Stimulated activated CD8-positive, alpha-beta memory T cell treated with anti-CD3 and anti-CD28 coated beads, Interleukin-15, amount 100 ng/mL, for 48 hours (primary cell): ENCODE measurements around the gene RELT.
A peak's percentile ranks its signal among the peaks of the same experiment; 100 is the strongest.

ENCODE experiments used
- DNase-seq, 2 donors: peaks; one replicate each; pipeline ENCODE4 v3.0.0-alpha.2; 2020; ENCODE audit warnings: low read depth in 2 of 2

Gene RELT

DNA sequence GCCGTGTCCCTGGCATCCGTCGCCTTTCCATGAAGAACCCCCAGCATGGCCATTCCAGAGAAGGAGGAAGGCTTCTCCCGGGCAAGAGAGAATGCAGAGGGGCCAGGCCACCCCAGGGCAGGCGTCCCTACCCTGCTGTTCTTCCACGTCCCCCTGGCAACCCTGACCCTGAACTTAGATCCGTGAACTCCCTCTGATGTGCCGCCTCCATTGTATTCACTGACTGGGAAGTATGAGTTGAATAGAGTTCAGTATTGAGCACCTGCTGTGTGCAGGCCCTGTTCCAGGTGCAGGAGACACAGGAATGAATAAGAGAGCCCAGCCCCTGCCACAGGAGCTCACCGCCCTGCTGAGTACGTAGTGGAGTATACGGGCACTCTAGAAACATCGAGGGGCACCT, 29.1 kb upstream of the RELT start:
- no peak for DNase-seq

DNA sequence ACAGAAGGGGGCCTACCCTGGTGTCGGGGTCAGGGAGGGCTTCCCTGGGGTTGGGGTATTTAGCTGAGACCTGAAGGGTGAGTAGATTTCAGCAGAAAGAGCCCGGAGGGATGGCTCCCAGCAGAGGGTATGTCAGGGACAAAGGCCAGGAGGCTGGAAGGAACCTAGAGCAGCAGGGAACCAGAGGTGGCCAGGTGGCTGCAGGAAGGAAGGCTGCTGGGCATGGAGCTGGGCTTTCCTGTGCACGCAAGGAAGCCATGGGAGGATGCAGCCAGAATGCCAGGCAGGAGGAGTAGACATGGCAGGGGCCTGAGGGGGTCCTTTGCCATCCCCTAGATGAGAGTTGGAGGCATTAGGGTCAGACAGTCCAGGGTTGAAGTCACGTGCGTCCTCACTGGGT, 27.4 kb upstream of the RELT start:
- no peak for DNase-seq

DNA sequence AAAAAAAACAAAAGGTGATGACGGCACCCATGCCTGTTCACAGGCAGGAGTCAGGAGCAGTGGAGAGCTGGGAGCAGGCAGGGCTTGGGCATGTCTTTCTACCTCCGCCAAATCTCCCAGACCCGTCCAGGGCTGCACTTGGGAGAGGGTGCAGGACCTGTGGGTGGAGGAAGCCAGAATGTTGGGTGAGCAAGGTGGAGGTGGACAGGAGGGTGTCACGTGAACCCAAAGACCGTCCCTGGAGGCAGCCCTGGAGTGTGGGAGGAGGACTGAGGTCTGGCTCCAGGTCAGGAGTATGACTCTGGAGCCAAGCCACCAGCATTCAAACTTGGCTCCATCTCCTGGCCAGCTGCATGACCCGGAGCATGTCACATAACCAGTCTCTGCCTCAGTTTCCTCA, 26.6 kb upstream of the RELT start:
- no peak for DNase-seq

DNA sequence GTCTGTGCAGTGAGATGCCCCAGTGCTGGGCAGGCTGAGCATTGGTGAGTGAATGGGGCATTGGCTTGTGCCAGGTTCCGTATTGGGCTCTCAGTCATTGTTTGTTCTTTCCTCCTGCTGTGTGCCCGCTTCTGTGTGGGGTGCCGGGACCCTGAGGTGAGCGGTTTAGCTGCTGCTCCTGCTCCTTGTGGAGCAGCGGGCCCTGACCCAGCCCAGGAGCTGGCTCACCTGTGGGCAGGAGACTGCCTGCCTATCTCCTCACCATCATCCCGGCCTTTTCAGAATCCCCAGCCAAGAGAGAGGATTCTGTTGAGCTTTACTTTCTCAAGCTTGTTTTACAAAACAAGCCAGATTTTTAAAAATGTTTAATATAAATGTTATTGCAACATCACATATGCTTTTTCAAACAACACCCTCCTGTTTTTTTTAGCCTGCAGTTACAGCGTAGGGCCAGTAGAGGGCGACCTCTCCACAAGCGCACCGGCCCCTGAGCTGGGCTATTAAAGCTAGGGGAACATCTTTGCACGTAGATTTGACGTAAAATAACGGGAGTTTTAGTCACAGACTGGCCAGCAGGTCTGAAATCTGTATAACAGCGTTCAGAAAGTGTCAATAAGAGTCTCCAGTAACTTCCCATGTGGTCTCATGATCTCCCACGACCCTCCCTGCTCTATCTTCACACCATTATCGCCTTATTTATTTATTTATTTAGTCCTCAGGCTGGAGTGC, 25.1 kb upstream of the RELT start:
- peak; percentile 14 to 30 for DNase-seq

DNA sequence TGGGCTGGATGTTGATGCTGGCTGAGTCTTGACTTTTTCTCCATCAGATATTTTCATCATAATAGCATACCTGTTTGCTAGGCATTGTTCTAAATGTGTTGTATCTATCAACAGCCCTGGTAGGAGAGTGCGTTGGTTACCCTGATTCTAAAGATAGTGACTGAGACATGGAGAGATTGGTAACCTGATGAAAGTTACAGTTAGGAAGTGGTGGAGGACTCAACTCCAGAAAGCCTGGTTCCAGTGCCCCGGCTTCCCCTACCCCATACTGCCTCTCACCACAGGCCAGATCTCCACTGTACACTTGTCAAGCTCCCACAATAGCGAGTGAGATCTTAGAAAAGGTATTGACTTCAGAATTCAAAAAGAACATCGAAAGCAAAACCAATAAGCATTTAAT, 22.8 kb upstream of the RELT start:
- no peak for DNase-seq

DNA sequence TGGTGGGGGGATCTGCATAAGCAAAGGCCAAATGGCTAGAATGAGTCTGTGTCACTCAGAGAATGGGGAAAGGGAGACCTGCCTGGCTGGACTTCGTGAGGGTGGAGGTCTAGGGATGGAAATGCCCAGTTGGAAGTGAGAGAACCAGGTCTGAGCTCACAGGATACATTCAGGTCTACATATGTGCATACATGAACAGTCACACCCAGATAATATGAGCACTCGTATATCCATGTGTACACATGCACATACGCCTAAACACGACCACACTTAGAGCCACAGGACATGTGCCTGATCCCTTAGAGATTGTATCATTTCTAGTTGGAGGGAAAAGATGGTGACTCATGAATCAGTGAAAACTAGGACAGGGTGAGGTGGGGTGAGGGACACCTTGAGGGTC, 21.1 kb upstream of the RELT start:
- no peak for DNase-seq

DNA sequence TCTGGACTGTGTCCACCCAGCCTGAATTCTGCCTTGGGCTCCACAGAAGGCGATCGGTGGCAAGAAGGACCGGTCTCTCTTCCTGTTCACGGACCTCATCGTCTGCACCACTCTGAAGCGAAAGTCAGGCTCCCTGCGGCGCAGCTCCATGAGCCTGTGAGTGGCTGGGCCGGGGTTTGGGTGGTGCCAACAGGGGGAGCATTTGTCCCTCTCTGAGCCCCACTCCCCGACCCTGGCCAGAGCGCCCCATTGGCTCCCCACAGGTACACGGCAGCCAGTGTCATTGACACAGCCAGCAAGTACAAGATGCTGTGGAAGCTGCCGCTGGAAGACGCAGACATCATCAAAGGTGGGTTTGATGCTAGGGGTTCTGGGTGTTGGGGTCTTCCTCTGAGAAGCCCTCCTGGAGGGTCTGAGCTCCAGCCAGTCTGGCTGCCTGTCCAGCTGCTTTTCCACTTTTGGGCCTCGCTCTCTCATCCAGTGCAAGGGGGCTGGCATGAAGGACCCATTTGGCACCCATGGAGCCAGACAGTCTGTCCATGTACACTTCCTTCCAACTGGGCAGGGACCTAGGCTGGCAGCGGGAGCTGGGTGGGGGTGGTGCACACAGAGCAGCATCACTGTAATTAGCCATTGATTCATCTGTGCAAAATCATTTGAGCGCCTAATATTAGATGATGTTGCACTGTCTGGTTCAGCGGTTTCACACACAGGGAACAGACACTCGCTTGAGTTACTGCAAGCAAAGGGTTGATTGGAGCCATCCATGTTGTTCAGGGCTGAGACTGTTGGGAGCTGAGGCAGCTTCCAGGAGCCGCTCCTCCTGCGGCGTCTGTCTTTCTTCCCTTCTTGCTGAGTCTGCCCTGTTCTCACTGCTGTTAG, 19.0 kb upstream of the RELT start:
- no peak for DNase-seq

DNA sequence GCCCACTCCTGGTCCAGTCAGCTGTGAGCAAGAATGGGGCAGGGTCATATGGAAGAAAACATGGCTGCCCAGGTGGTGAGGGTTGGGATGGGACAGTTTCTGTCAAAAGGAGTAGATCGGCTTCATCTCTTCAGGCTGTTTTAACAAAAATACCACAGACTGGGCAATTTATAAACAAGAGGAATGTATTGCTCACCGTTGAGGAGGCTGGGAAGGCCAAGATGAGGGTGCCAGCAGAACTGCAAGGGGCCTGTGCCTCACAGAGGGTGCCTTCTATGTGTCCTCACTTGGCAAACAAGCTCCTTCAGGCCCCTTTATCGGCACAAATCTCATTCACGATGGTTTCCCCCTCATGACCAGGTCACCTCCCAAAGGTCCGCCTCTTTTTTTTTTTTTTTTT, 18.1 kb upstream of the RELT start:
- no peak for DNase-seq

DNA sequence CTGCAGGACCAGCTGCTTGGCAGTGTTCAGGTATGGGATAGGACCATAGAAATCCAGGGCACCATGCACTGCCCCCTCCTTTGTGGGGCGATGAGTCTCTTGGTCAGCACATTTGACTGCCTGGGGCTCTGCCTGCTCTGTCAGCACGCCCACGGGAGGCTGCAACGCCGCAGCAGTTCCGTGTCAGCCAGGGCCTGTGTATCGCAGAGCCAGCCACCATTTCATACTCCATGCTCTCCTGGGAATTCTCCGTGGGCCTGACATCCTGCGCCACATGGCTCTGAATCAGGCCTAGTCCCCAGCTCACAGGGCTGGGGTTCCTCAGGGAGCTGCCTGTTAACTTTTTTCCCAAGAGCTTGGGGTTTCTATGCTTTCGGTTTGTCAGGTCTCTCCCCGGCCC, 16.9 kb upstream of the RELT start:
- no peak for DNase-seq

DNA sequence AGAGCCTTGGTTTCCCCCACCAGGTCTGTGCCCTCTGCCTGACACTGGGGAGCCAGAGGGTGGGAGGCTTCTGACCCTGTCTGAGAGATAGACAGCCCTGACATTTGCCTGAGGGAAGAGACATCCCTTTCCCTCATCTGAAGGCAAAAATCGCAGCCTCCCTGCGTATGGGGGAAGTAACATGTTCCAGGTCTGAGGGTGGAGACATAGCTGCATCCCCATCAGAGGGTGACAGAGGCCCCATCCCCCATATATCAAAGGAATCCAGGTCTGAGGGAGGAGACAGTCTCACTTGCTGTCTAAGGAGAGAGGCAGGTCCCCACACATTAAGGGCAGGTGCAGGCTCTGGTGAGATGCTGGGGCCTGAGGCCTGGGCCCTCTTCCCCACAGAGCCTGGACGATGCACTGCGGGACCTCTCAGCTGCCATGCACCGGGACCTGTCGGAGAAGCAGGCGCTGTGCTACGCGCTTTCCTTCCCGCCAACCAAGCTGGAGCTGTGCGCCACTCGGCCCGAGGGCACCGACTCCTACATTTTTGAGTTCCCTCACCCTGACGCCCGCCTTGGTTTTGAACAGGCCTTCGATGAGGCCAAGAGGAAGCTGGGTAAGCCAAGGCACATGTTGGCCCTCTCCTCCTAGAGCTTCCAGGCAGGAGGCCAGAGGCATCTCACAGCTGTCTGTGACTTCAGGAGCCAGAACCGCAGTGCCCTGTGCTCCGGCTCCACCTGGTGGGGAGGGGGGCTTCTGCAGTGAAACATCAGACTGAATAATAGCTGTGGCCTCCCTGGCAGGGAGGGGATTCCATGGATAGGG, 16.1 kb upstream of the RELT start:
- DNase-seq, result no peak

DNA sequence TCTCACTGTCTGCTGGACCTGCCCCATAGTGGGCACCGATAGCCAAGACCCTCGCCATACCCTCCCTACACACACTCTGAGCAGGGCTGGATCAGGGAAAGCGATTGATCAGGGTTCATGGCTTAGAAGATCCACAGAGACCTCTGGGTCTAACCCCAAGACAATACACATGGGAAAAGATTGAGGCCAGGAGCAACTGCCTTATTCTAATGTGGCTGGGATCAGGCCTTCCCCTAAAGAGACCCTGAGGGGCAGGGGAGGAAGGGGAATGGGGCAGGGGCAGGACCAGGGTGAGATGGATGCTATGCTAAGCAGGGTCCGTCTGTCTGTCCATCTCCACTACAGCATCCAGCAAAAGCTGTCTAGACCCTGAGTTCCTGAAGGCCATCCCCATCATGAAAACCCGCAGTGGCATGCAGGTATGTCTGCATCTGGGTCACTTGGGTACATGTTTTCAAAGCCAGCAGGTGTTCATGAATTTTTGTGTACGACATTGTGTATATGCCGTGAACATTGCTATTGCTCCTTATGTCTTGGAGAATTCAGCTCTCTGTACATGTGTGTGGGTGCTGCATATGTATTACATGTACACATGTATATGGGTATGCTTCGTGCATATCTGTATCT, 15.3 kb upstream of the RELT start:
- no peak for DNase-seq

DNA sequence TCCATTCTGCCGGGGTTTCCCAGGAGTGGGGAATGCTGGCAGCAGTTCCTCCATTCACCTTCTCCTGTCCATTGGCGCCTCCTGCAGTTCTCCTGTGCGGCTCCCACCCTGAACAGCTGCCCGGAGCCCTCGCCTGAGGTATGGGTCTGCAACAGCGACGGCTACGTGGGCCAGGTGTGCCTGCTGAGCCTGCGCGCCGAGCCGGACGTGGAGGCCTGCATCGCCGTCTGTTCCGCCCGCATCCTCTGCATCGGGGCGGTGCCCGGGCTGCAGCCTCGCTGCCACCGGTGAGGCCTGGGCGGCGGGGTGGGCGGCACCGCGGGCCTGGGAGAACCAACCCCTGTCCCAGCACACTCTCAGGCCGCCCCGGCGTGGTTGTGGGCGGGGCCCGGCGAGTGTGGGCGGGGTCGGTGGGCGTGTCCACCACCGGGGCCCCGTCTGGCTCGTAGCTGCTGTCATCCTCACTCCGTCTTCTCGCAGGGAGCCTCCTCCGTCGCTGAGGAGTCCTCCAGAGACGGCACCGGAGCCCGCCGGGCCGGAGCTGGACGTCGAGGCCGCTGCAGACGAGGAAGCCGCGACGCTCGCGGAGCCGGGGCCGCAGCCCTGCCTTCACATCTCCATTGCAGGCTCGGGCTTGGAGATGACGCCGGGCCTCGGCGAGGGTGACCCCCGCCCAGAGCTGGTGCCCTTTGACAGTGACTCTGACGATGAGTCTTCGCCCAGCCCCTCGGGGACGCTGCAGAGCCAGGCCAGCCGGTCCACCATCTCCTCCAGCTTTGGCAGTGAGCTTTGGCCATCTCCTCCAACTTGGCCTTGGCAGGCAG, 14.0 kb upstream of the RELT start:
- DNase-seq, result no peak

DNA sequence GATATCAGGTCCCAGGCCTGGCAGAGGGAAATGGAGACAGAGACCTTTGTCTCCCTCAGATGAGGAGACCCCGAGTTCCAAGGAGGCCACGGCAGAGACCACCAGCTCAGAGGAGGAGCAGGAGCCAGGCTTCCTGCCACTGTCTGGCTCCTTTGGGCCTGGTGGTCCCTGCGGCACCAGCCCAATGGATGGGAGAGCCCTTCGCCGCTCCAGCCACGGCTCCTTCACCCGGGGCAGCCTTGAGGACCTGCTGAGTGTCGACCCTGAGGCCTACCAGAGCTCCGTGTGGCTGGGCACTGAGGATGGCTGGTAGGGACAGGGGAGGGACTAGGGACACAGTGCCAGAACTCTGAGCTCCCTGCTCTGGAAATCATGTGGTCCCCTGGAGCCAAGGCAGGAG, 13.1 kb upstream of the RELT start:
- no peak for DNase-seq

DNA sequence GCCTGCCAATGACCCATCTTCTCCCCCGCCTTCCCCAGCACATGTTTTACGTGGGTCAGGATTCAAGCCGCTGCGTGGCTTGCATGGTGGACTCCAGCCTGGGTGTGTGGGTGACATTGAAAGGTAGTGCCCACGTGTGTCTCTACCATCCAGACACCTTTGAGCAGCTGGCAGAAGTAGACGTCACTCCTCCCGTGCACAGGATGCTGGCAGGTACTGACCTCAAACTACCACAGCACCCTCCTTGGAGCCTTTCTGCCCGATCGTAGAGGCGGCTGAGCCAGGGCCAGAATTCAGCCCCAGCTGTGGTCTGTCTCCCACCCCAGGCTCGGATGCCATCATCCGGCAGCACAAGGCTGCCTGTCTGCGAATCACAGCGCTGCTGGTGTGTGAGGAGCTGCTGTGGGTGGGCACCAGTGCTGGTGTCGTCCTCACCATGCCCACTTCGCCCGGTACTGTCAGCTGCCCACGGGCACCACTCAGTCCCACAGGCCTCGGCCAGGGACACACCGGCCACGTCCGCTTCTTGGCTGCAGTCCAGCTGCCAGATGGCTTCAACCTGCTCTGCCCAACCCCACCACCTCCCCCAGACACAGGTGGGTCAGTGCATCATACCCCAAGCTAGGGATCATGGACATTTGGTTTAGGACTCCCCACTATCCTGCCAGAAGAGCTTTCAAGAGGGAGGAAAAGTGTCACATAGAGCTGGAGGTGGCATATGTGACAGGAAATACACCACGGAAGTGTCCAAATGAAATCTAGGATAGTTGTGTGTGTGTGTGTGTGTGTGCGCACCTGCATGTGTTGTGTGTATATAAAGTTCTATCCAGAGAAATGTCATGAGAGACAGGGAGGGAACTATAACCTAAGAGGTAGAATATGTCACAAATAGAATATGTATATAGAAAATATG, 10.6 kb upstream of the RELT start:
- DNase-seq, result no peak

DNA sequence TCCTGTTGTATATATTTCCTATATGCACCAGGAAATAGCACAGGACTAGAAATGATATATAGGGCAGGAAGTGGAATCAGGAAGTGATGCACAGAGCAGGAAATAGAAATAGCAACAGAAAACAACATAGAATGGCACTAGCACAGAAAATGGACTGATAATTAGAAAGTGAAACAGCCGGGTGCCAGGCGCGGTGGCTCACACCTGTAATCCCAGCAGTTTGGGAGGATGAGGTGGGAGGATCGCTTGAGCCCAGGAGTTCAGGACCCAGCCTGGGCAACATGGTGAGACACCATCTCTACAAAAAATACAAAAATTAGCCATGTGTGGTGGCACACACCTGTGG, 10.0 kb upstream of the RELT start:
- no peak for DNase-seq

DNA sequence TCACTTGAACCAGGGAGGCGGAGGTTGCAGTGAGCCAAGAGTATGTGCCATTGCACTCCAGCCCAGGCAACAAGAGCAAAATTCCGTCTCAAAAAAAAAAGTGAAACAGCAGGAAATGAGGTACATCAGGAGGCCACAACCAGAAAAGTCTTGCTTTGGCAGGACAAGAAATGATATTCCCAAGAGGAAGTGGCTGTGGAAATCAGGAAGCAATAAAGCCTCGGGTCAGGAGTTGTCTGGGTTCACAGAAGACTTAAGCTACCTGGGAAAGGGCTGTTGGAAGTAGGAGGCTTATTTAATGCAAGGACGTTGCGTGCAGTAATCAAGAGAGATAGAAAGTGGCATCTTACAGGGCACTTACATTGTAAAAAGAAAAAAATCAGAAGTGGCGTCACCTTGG, 9.2 kb upstream of the RELT start:
- no peak for DNase-seq

DNA sequence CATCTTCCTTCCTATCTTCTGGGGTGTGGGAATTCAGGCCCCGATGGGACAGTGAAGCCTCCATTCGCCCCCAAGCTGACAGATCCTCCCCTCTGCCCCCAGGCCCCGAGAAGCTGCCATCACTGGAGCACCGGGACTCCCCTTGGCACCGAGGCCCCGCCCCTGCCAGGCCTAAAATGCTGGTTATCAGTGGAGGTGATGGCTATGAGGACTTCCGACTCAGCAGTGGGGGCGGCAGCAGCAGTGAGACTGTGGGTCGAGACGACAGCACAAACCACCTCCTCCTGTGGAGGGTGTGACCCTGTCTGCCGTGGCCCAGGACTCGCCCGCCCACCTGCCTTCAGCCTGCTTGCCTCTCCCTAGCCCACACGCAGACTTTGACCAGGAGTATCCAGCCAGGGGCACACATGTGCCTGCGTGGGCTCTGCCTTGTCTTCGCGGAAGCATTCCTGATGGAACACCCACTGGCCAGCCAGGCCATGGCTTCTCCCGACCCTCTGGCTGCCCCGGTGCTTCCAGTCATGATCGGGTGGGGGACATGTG, 8.6 kb upstream of the RELT start:
- no peak for DNase-seq

DNA sequence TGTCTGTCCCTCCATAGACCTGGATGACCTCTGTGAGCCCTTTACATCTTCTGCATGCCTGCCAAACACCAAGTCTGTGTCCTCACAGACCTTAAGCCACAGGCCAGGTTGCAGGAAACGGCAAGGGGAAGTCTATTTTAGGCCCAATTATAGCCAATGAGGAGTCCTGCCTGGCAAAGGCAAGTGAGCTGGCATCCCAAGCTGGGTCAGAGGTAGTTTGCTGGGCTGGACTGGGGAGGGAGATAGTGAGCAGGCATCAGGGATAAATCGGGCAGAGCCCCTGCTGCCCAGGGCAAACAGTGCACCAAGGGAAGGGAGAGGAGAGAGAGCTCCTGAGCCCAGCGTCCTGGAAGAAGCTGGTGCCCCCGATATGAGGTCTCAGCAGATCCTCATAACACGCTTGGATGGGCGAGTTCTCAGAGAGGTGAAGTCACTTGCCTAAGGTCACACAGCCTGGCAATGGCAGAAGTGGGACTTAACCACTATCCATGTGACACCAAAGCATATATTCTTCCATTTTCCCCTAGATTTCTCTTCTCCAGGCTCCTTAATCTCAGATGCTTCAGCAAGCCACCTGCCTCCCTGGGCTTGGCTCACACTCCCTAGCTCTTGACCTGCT, 3.7 kb upstream of the RELT start:
- DNase-seq, result no peak

DNA sequence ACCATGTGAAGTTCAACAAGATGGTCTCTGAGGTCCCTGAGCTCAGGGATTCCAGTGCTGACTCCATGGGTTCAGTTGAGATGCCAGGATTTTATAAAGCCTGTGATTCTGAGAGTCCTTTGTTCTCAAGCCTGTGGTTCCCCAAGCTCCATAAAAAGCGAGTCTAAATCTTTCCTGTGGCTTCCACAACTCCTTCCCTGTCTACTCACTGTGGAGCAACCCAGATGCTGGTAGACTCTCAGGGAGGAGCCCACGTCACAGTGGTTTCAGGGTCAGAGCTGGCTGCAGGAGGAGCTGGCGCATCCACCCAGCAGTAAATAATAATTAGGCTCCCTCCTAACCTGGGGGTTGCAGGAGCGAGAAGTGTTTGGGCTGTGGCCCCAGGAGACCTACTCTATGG, 2.0 kb upstream of the RELT start:
- no peak for DNase-seq

DNA sequence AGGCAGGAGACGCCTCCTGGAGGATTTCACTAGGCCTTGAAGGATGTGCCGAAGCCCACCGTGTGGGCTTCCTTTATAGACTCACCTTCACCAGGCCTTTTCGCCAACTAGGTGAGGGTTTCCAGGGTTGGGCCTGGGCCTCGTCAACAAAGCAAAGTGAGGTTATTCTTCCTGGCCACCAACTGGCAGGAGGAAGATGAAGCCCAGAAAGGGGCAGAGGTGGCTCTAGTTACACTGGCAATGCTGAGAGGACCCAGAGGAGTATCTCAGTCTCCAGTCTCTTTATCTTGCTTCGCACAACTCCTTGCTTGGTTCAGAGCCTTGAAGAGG, 404 bp upstream of the RELT start:
- DNase-seq, result no peak
